Hematopoietic multipotent progenitor cell treated with erythropoietin and hydrocortisone succinate and interleukin-3 and kit ligand, for 15 days (in vitro differentiated cells): ENCODE data around the gene POU3F1.

ENCODE experiments used
- DNase-seq: peaks from one replicate; pipeline ENCODE4 v3.0.0-alpha.2; 2015; ENCODE audit warnings: low spot score

The POU3F1 gene

DNA sequence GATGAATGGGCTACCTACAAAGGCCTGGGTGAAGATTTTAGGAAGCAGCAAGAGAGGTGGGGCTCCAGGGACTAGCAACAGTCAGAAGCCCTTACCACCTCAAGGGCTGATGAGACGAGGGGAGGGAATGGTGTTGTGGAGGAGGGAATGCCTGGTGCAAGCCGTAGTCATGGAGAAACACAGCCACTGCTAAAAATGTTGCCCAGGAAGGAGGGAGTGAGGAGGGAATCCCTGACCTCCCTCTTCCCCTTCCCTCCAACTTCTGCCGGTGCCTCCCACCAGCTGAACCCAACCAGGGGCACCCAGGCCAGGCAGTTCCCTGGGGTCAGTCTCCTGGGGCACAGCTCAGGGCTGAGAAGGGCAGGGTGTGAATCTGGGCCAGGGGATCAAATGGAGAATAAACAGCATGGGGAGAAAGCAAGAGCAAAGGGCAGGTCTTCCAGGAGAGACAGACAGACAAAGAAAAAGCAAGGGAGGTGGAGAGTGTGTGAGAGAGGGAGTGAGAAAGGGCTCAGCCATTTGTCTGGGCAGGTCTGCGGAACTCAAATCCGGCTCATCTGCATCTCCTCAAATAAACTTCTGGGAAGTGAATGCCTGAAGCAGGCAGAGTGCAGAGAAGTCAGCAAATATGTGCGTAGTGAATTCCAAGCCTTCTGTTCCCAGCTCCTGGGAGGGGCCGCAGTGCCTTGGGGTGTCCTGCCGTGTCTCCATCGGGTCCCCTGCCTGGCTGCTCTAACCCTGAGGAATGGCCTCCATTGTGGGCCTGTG lies 27.1 kb upstream of the POU3F1 start:
- no peak for DNase-seq

- no peak for DNase-seq
Measured at GRCh38 chr1:38072858-38073257, 26.3 kb upstream of the POU3F1 start.

DNA sequence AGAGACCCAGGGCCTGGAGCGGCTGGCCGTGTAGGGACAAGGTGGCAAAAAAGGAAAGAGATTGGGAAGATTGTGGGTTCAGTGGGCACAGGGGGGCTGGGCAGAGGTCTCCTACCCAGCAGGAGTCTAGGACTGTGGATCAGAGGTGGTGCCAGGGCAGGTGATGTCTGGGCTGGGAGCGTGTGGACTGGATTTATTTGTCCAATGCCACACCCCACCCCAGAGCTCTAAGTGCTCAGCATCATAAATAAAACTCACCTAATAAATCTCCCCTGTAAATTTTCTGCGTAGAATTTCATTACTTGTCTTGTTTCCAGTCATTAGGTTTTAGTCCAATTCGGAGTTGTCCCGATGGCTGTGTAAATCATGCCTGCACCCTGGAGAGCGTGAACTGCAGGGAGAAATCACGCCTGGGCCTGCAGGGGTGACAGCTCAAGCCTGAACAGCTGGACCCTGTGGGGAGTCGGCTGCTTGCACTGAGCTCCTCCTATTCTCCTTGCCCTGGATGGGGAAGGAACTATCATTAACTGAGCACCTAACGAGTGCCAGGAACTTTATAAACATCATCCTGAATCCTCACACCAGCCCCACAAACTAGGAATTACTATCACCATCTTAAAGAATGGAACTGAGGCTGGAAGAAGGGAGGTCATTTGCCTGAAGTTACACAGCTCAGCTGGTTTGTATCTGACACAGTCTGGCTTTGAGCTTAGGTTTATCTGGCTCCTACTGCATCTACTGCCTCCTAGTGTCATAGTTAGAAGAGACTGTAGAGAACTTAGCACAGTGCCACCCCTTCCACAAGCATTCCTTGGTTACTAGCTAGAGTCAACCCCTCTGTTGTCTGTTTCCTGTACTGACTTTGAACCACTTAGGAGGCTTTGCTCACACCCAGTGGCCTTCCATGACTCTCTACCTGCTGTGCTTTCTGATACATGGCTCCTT lies 25.0 kb upstream of the POU3F1 start:
- DNase-seq = no peak

- no peak for DNase-seq
Measured at GRCh38 chr1:38068980-38069340, 22.4 kb upstream of the POU3F1 start.

DNA sequence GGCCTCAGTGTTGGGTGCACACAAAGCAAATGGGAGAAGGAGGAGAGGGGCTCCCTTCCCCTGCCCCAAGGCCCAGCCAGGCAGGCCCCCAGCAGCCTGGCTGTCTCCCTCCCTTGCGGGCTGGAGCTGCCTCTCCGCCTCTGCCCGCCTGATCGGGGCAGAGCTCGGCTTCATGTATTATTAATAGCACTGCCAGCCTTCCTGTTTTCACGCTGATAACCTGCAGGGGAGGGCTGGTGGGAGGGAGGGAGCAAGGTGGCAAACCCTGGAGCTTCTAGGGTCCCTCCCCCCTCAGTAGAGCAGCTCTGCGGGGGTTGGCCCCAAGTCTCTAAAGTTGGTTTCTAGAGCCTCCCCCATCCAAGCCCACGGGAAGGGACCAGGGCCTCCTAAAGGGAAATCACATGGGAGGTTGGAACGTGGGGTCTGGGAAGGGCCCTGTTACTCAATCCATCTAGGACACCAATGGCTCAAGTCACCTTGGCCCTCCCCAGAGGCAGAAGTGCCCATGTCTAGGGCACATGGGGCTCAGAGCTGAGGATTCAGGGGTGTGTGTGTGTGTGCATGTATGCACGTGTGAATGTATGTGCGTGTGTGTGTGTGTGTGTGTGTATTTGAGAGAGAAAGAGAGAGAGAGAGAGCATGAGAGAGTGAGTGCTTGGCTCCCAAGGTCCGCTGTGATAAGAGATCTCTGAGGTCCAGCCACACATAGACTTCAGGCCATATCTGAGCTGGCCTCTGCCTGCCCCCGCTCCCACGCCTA lies 21.8 kb upstream of the POU3F1 start:
- no peak for DNase-seq

- DNase-seq = no peak
Measured at GRCh38 chr1:38064197-38064903, 17.8 kb upstream of the POU3F1 start.

DNA sequence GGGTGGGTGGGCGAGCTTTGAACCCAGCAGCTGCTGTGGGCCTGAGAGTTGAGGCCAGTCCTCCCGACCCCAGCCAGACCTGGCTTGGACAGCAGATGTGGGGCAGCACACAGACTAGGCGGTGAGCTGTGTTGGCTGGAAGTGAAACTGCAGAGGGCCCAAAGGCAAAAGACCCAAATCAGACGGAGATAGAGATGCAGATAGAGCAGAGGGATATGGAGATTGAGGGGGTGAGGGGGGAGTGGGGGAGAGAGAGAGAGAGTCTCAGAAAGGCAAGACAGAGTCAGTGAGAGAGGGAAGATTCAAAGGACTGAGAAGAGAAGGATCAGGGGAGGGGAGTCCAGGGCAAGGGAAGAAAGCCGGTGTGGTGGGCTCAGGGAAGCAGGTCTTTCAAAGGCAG lies 17.0 kb upstream of the POU3F1 start:
- DNase-seq = no peak

GRCh38 chr1:38062361-38063288 lies 16.0 kb upstream of the POU3F1 start:
- no peak for DNase-seq

DNA sequence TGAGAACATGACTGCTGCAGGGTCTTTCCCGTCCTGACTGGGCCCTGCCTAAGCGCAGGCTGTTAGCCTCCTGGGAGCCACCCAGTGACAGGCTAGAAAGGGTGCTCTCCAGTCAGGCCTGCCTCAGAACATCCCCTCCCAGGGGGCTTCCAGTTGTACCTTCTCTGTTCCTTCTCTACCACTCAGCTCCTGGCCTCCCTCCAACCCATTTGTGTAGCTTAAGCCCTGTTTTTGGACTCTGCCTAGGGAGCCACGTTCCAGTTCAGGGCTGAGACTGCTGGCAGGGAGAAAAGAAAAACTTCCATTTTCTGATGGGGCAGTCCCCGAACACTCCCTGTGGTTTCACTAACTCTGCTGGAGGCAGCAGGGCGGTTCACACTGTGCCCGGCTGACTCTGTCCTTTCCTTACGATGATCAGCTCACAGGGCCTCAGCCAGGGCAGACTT lies 15.3 kb upstream of the POU3F1 start:
- no peak for DNase-seq

- DNase-seq = no peak
Measured at GRCh38 chr1:38061290-38061689, 14.7 kb upstream of the POU3F1 start.

DNA sequence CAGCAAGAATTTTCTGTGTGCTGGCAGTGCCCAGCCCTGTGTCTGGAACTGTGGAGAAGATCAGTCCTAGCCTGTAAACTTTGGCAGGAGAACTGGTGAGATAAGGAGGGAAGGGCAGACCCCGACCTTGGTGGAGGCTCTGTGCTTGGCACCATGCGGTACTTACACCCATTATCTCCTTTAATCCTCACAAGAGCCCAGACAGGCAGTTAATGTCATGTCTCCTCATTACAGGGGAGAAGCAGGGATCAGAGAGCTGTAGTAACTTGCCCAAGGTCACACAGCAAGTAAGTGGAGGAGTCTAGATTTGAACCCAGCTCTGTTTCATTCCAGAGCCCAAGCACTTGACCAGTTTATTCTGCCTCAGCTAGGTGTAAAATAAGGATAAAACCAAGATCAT lies 13.9 kb upstream of the POU3F1 start:
- DNase-seq = no peak

- no peak for DNase-seq
Measured at GRCh38 chr1:38059635-38060250, 13.2 kb upstream of the POU3F1 start.

GRCh38 chr1:38055965-38056364 lies 9.4 kb upstream of the POU3F1 start:
- no peak for DNase-seq

- DNase-seq = no peak
Measured at GRCh38 chr1:38055398-38055797, 8.8 kb upstream of the POU3F1 start.

DNA sequence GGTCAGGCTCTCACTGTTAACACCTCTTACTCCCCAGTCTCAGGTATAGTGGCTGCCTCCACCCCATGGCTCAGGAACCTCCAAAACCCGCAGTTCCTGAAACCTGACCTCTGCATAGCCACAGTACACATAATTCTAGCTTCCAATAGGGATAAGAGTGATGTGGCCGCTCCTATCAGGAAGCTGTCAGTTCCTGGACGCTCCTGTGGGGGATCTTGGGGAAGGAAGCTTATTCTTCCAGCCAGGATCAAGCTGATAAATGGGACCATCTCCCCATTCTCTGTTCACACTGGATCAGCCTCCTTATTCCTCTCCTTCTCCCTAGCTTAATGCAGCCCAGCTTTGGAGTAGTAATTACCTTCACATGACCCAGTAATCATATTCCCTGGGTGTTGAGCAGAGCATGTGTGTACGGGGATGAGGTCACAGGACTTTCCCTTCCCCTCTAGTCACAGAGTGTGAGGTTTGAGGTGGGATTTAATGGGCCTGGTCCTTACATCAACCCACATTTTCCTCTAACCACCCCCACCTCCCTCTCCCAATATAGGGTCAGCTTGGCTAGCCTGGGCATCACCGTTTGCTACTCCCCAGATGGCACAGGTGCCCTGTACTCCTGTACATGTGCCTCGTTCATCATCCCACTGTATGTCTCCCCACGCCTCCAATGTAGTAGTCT lies 7.0 kb upstream of the POU3F1 start:
- DNase-seq = no peak

DNA sequence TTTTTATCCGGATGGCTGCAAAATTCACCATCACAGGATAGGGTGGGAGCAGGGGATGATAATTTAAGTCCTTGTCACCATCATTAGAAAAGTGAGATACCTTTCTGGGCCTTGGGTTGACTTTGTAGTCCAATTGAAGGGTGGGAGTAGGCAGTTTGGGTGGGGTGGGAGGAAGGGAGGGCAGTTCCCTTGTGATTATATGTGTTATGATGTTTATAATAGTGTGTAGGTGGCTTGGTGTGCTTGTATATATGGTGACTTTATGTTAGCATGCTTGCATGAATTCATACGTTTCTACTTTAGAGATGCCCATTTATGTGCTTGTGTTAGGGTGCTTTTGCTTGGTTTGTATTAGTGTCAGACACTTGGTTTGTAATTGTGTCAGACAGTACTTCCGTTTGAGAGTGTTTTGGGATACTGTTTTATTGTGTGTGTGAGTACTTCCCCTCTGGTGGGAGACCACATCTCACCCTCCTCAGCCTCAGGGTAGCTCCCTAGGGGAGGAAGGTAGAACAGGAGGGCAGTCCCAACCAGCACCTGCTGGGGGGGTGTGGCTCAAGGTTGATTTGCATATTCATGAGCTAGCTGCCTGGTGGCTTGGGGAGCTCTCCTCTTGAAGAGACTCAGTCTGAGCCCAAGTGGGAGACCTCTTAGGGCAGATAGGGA lies 6.3 kb upstream of the POU3F1 start:
- no peak for DNase-seq

DNA sequence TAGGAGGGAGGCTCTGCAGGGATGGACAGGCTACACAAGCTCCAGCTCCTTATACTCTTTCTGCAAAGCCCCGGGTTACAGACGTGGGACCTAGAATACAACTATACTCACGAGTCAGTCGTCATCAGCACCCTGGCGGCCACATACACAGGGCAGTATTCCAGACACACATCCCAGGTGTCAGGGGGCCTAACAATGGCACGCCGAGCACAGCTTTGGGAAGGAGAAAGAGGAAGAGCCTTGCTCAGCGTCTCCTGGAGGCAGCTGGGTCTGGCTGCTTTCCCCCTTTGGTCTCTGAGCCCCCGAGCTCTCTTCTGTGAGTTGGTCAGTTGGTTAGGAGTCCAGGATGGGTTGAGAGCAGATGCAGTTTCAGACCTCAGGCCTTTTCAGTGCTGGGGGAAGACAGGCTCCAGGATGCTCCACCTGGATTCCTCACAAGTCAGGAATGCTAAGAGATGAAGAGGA lies 4.5 kb upstream of the POU3F1 start:
- DNase-seq = no peak

DNA sequence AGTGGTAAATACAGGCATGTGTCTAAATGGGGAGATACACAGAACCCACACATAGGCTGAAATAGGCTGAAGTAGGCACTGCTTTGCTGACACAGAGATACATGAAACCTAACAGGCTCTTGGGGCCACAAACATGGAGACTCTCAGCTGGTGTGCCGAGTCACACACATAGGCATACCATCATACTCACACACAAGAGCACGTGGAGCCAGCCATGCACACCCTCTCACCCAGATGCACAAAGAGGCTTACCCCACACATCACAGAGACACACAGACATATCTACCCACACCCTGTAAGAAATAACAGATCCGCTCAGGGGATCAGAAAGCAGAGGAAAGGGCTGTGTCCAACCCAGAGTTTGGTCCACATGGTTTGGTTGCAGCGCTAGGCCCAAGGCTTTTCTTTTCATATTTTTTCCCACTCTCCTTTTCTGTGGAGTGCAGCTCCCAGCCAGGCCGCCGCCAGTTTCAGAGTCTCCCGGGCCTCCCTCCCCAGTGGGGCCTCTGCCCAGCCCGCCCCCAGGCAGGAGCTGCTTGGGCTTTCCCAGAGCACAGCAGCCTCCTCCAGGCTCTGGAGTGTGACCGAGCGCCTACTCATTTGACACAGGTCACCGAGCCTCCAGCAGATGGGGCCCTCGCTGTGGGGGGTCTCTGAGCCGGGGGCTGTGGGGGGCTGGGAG lies 3.9 kb upstream of the POU3F1 start:
- DNase-seq = no peak
